GM12865 (cell line): Measurements from ENCODE around the gene PHKG1.
"Not testable (repeated sequence)": the region's sequence is repeated elsewhere in the genome, so short reads cannot be mapped to it uniquely, and the experiment has no call there.

Experiments used
- DNase-seq: peaks from one replicate; pipeline ENCODE4 v3.0.0; 2010; ENCODE audit warnings: low read depth
- H3K4me3 ChIP-seq: 2 replicates; pipeline ENCODE4 v1.5.1; 2011; ENCODE audit warnings: mild to moderate bottlenecking, low read depth, low read length, control low read depth
- TF ChIP-seq, protein P1 (sequence below): IDR thresholded peaks from 2 replicates; pipeline ENCODE4 v1.5.1; 2011; ENCODE audit warnings: low read length, control low read depth, low read depth, inconsistent platforms; ENCODE audit not compliant: insufficient read depth; ENCODE audit errors: missing control alignments

The PHKG1 gene

DNA sequence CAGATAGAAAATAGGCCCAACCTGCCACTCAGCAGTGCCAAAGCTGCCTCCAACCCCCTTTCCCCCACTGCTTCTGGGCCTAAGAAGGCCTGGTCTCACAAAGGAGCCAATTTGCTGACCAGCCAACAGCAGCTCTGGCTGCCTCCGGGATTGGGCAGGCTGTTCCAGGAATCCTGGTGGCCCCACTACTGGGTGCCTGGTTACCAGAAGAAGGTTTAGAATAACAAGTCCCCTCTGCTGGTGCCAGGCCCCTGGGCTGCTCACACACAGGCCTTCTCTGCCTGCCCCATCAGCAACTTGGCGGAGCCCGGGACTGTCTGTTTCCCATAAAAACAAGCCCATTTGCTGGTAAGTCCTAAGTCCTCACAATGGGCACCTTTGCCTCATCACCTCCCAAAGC is 1.2 kb downstream of the PHKG1 start:
- H3K4me3 ChIP-seq, result no peak overlapping the region
- TF ChIP-seq, protein P1, sequence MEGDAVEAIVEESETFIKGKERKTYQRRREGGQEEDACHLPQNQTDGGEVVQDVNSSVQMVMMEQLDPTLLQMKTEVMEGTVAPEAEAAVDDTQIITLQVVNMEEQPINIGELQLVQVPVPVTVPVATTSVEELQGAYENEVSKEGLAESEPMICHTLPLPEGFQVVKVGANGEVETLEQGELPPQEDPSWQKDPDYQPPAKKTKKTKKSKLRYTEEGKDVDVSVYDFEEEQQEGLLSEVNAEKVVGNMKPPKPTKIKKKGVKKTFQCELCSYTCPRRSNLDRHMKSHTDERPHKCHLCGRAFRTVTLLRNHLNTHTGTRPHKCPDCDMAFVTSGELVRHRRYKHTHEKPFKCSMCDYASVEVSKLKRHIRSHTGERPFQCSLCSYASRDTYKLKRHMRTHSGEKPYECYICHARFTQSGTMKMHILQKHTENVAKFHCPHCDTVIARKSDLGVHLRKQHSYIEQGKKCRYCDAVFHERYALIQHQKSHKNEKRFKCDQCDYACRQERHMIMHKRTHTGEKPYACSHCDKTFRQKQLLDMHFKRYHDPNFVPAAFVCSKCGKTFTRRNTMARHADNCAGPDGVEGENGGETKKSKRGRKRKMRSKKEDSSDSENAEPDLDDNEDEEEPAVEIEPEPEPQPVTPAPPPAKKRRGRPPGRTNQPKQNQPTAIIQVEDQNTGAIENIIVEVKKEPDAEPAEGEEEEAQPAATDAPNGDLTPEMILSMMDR, result no peak
- DNase-seq, result no peak

DNA sequence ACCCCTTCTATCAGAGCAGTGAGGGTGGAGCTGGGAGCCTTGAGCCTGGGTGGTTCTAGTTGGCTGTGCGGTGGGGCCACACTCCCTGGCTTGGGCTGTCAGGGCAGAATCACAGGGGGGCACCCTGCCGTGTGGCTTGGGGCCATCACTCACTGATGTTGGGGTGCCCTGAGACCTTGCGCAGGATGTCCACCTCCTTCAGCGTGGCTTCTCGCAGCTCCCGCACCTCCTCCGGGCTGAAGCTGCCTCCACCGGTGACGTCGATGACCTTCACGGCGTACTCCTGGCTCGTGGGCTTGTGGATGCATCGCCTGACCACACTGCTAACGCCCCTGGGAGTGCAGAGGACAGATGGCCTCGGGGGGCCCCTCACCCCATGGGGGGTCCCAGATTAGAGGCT is 5.3 kb downstream of the PHKG1 start:
- H3K4me3 ChIP-seq, result no peak overlapping the region
- TF ChIP-seq, protein P1, result no peak
- DNase-seq, result no peak

DNA sequence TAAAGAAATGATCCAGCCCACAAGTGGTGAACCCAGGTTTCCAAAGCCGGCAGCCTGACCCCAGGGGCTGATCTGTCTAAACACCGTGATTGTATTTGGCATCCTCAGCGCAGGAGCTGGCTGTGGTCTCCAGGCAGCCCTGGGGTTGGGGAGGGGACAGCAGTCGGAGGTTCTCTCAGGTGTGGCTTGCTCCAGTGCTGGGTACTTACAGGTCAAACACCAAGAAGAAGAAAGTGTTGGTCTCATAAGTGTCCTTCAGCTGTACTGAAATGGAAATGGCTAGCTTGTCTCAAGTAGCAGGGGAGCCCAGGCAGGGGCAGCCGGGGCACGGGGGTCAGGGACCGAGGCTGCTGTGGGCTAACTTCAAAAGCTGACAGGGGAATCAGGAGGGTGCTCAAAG is 6.0 kb downstream of the PHKG1 start:
- no peak for DNase-seq
- H3K4me3 ChIP-seq, result no peak overlapping the region
- TF ChIP-seq, protein P1, result no peak

DNA sequence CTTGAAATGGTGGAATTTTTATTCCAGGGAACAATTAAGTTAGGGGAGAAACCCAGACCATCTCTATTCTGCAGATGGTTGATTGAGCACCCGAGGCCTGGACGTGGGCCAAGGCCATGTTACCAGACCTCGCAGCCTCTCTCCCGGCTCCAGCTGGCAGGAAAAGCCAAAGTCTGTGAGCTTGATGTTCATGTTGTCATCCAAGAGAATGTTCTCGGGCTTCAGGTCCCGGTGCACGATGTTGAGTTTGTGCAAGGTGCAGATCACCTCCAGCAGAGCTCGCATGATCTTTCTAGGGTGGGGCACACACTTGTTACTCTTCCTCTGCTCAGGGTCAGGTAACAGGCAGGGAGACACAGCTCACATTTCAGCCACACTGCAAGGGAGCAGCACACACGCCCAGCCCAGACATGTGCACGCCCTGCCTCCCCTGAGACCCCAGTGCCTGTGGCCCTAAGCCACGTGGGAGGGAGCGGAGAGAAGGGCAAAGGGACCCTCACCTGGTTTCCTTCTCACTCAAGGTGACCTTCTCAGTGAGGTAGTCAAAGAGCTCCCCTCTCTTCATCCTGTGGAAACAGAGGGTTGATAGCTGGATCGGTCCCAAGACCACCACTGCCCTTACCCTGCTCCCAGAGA is 9.5 kb downstream of the PHKG1 start:
- TF ChIP-seq, protein P1, result no peak
- H3K4me3 ChIP-seq, result no peak overlapping the region
- no peak for DNase-seq

DNA sequence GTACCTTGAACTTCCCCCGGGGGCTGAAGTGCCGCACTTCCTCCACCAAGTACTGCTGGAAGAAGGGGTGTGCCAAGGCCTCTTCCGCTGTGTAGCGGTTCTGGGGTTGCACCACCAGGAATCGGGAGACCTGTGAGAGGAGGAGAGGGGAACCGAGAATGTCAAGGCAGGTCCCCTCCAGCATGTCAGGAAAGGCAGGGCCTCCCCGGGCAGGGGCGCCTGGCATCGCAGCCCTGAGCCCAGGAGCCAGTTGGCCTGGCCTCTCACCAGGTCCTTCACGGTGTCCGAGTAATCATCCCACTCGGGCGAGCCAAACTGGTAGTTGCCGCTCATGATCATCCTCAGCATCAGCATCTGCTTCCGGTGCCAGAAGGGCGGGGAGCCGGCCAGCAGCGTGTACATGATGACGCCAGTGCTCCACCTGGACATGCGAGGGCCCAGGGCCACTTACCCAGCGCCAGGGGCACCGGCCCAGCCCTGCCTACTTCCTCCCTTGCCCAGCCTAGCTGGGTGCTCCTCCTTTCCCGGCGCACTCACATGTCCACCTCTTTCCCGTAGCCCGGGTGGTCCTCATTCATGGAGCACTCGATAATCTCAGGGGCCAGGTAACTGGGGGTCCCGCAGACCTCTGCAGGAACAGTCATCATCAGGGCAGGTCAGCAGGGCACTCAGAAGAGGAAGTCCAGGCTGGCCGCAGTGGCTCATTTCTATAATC is 11.0 kb downstream of the PHKG1 start:
- no peak for DNase-seq
- no peak overlapping the region for H3K4me3 ChIP-seq
- TF ChIP-seq, protein P1, result no peak

DNA sequence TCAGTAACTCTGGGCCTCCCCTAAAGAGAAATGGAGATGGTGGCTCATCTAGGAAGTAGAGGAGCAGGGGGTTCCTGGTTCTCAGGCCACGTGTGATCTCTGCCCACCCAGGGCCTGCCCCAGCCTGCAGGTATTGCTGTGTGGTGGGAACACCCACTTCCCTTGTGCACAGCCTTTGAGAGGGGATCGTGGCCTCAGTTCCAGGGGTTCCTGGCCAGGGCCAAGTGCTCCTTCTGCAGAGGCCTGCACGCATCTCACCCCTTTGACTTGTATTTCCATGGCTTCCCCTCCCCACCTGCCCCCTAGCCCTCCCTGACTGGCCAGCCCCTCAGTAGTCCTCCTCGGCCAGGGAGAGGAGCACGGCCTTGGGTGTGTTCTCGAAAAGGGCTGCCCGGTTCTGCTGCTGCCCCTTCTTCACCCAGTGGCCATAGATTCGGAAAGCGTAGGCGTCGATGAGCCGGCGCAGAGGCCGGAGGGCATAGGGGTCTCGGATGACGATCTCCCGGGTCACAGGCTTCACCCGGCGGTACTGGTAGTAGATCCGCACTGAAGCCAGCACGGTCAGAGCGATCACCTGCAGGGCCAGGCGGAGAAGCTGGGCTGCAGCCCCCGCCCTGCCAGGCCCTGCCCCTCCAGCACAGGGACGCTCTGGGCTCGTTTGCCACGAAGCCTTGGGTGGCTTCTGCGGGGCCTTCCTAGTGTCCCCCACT is 11.9 kb downstream of the PHKG1 start:
- not testable (repeated sequence) for DNase-seq, H3K4me3 ChIP-seq

DNA sequence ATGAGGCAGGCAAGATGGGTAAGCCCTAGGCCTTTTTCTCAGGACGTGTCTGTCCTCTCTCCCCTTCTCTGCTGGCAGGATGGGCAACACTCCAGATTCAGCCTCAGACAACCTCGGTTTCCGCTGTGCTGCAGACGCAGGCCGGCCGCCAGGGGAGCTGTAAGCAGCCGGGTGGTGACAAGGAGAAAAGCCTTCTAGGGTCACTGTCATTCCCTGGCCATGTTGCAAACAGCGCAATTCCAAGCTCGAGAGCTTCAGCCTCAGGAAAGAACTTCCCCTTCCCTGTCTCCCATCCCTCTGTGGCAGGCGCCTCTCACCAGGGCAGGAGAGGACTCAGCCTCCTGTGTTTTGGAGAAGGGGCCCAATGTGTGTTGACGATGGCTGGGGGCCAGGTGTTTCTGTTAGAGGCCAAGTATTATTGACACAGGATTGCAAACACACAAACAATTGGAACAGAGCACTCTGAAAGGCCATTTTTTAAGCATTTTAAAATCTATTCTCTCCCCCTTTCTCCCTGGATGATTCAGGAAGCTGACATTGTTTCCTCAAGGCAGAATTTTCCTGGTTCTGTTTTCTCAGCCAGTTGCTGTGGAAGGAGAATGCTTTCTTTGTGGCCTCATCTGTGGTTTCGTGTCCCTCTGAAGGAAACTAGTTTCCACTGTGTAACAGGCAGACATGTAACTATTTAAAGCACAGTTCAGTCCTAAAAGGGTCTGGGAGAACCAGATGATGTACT is 13.1 kb downstream of the PHKG1 start:
- TF ChIP-seq, protein P1, result no peak
- no peak for DNase-seq
- no peak overlapping the region for H3K4me3 ChIP-seq
